ENCODE results near the gene AGXT.

AGXT gene

DNA sequence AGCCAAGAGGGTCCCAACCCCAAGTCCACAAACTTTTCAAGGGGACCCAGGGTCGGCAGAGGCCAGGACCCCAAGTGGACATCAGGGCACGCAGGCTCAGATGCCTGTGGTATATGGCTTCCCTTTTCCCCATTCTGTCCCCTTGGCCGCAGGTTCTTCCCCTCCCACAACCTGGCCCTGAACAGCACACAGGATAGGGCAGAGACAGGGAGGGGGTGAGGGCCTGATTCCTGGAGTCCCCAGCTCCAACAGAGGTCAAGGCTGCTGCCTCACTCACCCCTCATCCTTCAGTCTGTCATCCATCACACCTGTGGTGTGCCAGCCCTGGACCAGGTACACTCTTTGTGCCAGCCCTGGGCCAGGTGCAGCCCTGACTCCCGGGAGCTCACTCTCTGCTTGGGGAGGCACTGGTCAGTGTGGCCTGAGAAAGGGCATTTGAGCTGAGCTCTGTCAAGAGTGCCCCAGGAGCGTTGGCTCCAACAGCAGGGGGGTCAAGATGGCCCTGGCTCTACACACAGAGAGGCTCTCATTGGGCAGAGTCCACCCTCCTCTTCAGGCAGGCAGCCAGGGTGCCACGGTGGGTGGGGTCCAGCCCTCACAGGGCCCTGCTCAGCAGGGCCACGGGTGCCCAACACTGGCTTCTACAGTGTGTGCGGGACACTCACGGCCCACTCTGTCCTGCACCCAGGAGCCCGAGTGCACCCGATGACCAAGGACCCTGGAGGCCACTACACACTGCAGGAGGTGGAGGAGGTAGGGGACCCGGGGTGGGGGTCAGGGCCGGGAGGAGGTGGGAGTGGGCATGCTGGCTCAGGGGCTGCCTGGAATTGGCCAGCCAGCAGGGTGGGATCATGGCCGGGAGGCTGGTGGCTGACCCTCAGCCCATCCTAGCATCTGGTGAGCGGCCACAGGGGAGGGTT lies 1.6 kb downstream of the AGXT start:
- DNase-seq: no peak

DNA sequence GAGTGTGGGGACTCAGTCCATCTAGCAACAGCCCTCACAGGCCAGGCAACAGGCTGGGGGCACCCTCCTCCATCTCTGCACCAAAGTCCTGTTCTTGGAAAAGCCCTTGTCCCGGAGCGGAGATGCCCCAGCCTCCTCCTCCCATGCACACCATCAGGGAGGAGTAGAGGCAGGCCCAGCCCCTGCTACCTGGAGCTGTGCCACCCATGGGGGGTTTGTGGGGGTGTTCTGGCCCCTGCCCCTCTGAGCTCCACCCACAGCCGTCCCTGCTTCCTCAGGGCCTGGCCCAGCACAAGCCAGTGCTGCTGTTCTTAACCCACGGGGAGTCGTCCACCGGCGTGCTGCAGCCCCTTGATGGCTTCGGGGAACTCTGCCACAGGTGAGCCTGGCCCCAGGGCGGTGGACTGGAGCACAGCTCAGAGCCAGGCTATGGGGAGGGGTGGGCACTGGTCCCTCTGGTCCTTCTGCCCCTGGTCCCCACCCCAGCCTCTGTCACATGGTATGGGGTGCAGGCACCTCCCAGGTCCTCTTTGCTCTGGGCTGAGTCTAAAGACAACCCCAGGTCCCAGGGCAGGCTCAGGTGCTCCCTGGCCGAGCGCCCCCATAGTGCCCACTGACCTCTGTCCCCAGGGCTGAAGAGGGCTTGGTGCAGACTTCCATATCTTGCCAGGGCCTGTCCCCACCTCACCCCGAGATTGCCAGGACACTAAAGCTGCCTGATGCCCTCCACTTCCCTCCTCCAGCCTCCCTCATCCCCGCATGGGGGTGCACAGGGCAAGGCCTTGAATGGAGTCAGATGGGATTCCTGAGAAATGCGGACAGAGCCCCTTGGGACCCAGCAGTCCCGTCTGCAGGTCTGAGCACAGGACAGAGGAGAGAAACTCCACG lies 2.7 kb downstream of the AGXT start:
- no peak for DNase-seq

DNA sequence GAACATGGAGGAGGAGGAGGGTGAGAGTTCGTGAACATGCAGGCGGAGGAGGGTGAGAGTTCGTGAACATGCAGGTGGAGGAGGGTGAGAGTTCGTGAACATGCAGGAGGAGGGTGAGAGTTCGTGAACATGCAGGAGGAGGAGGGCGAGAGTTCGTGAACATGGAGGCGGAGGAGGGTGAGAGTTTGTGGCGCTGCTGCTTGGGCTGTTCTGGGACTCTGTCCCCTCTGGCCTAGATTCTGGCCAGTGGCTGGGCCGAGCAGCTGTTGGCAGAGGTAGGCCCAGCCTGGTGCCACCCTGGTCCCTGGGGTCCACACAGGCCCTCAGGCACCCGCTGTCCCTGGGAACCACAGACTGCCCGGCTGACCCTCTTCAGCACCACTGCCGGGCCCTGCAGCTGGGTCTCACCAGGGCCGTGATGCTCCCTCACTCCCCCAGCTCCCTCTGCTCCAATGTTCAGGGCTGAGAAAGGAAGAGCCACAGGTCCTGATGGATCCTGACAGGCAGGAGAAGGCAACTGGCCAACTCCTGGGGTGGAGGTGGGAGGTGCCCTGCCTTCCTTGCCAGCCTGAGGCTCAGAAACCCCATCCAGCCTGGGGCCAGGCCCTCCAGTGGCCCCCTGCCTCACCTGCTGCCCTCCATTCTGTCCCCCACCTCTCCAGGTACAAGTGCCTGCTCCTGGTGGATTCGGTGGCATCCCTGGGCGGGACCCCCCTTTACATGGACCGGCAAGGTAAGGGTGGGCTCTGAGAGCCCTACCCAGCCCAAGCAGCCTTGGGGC lies 3.9 kb downstream of the AGXT start:
- no peak for DNase-seq

DNA sequence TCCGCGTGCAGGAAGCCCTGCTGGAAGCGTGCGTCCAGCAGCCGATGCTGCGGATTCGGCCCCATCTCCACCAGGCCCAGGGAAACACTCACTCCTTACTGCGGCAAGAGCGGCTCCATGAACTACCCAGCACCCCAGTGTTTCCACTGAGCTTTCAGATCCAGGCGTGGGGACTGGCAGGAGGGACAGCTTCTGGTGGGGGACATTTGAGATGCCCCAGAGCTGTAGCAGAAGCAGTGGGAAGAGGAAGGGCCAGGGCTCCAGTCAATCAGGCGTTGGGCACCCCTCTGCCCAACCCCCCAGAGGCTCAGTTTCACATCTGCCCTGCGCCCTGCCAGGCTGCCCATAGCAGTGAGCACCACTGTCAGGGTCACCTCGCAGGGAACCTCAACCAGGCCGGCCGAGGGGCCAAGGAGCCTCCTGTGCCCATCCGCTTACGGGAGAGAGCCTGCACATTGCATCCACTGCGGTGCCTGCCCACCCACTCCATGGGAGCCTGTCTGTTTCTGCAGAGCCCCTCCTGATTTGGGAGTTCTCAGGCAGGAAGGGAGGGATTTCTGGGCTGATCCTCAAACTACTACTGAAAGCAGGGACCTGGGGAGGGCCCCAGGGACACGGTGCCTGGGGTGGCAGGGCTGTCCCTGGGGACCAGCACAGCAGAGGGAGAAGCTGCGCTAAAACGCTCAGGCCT lies 4.6 kb downstream of the AGXT start:
- DNase-seq: no peak

DNA sequence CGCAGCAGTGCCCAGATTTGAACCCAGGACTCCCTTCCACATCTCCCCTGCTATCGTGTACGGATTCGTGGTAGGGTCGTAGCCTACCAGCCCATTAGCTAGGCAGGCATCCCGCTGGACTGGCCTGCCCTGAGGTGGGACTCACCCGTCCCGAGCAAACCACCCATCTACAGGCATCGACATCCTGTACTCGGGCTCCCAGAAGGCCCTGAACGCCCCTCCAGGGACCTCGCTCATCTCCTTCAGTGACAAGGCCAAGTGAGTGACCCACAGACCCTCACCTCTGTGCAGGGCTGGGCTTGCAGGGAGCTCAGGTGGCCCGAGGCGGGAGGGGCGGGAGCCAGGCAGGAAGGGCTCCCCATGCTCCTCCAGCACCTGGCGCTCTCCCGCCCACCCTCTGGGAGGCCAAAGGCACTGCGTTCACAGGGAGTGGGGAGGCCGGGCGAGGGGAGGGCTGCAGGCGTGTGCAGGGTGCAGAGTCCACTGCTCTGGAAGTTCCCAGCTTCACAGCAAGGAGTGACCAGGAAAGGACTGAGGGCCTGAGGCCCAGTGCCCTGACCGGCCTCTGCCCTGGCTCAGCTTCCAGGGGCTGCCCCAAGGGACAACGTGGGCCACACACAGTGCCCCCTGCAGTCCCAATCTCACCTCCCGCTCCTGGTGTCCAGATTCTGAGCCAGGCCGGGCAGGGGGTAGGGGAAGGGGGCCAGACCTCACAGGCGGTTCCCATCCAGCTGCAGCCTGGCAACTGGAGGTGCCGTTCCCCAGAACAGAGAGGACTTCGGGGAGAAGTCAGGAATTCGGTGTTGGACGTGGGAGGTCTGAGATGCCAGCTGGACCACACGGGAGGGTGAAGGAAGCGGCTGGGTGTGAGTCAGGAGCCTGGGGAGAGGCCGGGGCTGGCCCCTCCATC lies 5.4 kb downstream of the AGXT start:
- no peak for DNase-seq

DNA sequence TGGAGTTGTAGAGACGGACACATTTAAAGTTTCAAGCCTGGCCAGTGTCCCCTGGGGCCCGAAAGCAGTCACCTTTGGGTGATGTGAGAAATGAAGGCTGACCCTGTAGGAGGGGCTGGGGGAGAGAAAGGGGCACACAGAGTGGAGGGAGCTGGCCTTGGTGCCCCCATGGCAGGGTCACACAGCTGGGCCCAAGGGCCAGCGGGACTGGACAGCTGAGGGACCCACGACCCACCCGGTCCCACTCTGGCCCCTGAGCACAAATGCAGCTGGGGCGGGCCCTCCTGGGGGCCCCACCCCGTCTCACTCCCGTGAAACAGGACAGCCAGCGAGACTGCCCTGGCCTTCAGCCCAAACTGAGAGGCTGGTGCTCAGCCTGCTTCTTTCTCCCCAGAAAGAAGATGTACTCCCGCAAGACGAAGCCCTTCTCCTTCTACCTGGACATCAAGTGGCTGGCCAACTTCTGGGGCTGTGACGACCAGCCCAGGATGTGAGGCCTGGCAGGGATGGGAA lies 6.1 kb downstream of the AGXT start:
- DNase-seq: no peak

DNA sequence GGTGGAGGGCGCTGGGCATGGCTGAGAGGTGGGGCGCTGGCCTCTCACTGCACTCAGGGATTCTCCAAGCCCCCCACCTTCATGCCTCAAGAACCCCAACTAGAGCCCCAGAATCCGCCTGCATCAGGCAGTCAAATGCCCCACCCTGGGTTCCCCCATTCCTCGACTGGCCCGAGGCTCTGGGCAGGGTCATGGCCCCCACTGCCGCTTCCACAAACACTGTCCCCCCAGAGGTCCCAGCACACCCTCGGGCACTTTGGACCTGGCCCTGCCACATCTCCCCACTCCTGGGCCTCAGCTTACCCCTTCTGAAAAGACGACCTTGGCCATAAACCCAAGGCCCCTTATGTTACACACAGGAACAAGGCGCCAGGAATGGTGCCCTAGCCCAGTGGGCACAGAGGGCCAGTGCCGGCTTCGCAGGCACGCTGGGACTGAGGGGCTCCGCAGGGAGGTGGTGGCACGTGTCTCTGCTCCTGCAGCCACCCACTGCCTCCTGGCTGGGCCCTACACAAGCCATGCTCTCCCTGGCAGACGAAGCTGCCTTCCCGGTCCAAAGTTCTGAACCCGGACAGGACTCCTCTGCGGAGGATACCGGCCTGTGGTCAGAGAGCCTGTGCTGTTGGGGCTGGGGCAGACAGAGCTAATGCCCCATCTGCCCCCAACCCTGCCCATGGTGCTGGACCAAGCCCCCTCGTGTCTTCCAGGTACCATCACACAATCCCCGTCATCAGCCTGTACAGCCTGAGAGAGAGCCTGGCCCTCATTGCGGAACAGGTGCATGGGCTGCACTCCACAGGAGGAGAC lies 6.8 kb downstream of the AGXT start:
- no peak for DNase-seq

DNA sequence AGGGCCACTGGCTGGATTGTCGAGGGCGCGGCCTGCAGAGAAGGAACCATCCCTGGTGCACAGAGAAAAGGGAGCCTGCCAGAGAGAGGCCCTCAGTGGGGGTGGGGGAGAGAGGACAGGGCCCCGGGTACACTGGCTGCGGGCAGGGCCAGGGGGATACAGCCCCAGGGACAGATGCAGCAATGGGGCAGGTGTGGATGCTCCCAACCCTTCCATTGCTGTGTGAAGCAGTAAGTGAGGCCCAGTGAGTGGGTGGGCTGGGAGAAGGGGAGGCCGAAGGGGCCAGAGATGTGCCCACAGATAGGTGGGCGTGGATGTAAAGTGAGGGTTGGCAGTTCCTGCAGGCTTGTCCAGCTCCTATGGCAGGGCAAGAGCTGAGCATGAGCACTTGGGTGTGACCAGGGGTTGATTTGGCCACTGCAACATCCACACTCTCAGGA lies 7.4 kb downstream of the AGXT start:
- DNase-seq: no peak

DNA sequence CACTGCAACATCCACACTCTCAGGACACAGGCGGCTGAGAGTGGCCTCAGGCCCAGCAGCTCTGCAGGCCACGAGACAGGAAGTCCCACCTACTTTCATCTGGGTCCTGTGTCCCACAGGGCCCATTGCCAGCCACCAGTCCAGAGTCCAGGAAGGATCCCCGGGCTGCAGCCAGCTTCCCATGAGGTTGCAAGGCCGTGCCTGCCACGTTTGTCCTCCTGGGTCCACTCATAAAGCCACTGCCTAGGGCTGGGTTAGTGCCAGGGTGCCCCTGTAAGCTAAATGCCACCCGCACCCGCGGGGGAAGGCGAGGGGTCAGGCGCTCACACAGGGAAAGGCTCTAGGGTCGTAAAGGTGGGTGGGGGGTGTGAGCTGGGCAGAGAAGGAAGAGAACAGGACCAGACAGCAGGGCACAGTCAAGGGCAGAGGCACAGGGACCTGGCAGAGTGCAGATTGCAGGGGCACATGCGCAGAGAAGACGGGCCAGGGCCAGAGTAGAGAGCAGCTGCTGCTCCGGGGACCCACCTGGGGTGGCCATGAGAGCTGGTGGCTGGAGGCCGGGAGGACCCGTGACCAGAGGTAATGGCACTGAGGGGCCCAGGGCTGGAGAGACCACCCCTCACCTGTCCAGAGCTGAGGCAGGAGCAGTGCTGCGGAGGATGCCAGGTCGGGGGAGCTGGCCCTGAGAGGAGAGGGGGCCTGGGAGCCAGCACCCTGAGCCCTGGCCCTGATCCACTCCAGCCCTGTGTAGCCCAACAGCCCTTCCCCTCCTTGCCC lies 8.0 kb downstream of the AGXT start:
- no peak for DNase-seq

DNA sequence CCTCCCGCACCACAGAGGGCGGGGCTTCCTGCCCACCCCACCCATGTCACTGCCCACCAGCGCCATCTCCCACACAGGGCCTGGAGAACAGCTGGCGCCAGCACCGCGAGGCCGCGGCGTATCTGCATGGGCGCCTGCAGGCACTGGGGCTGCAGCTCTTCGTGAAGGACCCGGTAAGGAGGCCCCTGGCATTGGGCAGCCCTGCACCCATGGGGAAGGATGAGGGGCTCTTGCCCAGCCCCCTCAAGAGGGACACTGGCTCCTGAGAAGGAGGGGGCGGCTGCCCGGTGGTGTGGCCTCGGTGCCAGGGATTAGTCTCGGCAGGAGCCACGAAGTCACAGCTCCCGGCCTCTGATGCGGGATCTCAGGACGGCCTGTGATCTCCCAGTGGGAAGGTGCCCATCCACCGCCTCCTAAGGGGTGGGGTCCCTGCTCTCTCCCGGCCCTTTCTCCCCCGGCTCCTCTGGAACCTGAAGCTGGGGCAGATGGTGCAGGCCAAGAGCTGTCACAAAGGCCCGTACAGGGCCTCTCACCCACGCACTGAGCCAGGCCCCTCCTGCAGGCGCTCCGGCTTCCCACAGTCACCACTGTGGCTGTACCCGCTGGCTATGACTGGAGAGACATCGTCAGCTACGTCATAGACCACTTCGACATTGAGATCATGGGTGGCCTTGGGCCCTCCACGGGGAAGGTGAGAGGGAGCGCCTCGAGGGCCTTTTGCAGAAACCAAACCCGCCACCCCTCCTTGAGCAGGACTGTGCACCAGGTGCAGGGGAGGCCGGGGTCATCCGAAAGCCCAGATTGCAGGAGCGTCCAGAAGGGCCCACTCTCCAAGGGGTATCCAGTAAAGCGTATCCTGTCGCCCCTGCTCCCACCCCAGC lies 9.1 kb downstream of the AGXT start:
- DNase-seq: no peak

DNA sequence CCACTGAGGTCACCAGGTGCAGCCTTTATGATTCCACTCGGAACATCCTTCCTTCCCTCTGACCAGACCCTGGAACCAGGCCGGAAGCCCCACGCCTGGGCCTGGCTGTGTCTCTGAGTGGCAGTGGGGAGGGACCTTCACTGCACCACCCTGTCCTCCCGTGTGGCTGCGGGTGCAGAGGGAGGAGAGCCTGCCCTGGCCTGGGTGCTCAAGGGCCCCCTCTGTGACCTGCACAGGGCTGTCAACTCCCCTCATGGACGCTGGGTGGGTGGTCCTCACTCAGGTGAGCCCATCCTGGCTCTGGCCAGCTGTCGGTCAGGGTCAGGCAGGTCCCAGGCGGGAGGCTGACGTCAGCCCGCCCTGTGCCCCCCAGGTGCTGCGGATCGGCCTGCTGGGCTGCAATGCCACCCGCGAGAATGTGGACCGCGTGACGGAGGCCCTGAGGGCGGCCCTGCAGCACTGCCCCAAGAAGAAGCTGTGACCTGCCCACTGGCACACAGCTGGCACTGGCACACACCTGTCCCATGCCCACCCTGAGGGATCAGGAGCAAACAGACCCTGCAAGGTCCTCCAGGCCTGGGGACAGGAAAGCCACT lies 9.8 kb downstream of the AGXT start:
- DNase-seq: no peak

DNA sequence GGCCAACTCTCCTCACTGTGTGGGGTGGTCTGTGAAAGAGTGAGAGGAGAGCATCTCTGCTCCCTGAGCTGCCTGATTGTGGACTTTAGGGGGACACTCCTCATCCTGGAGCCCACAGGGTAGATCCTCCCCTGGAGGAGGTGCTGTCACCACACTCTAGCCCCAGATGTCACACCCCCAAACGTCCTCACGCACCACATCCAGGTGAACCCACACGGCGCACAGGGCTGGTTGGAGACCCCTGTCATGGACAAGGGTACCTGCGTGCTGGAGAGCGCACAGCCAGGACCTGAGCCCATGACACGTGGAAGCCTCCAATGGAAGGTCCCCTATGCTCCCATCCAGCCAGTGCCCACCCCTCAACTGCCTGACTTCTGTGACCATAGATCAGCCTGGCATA lies 10.5 kb downstream of the AGXT start:
- no peak for DNase-seq

DNA sequence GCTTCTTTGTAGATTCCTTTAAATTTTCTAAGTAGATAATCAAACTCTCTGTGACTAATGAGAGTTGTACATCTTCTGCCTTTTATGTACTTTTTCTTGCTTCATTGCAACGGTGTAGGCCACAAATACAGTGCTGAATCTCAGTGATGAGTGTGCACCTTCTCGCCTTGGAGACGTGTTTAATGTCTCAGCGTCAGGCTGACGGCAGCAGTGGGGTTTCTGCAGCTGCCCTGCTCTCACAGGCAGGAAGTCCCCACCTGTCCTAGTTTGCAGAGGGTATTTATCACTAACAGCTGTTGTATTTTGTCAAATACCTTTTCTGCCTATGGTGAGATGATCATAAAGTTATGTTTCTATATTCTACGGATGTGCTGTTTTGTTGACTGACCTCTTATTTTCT lies 13.3 kb downstream of the AGXT start:
- DNase-seq: no peak

DNA sequence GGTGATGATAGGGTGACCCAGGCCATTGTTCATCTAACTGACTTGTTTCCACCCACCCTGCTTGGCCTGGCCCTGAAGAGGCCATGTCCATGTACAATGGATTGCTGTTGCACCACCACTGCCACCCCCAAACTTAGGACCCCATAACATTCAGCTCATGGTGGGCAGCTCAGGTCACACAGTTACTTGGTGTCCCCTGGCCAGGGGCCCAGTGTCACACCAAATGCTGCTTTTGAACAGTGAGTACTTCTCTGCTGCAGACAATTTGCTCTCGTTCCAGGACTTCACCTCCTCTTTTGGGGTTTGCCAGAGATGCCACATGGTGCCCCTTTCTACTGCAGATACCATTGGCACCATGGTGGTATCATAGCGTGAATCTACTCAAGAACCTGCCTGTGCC lies 15.6 kb downstream of the AGXT start:
- no peak for DNase-seq

DNA sequence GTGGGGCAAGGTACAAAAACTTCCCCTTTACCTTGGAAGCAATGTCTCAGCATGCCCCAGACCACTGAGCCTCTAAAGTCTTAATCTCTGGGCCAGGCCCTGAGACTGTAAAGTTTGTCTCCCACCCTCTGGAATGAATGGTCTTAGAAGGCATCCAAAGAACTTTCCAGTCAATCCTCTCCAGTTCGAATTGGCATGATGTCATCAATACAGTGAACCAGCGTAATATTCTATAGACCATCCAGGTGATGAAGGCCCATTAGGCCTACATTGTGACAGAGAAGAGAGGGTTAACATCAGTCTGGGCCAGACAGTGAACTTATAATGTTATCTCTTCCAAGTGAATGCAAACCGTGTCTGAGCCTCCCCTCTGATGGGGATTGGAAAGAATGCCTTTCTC lies 16.1 kb downstream of the AGXT start:
- DNase-seq: no peak

DNA sequence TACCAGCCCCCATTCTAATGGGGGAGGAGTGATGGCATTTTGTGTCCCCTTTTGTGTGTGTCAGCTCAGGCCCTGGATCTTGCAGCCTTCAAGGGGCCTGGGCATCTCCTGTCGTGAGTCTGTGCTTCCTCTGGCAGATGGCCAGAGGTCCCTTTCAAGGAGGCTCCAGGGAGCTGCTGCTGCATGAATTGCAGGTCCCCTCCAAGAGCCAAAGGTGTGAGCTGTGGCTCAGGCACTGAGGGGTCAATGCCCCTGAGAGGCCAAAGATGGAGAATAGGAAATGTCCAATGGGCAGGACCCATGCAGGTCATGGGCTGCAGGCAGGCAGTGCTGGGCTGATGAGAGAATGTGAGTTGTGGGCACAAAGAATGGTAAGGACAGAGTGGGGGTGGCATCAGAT lies 16.9 kb downstream of the AGXT start:
- DNase-seq: no peak

DNA sequence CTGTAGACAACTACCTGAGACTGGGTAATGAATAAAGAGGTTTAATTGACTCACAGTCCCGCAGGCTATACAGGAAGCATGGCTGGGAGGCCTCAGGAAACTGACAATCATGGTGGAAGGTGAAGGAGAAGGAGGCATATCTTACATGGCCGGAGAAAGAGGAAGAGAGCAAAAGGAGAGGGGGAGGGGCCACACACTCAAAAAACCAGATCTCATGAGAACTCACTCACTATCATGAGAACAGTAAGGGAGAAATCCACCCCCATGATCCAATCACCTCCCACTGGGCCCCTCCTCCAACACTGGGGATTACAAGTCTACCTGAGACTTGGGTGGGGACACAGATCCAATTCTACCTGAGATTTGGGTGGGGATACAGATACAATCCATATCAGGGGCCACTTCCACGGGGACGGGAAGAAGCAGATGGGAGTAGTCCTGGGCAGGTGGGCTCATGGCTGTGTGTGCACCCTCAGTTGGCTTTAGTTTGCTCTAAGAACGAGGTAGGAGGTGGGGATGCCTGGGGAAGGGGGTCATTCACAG lies 17.5 kb downstream of the AGXT start:
- no peak for DNase-seq
